Panc1 (cell line): Measurements from ENCODE around the gene OPRPN.

Experiments
- POLR2AphosphoS5 ChIP-seq: IDR thresholded peaks from 2 replicates; pipeline ENCODE4 v1.6.1; 2012; ENCODE audit warnings: mild to moderate bottlenecking, low read depth, low read length, moderate library complexity
- TF ChIP-seq, protein P1 (sequence below): fragments of 450-650 bp; IDR thresholded peaks from 2 replicates; pipeline ENCODE4 v1.5.1; 2017; ENCODE audit warnings: mild to moderate bottlenecking
- TF ChIP-seq, protein P2 (sequence below), 2 experiments: IDR thresholded peaks; 2 replicates each; pipeline ENCODE4 v1.6.1; 2011 to 2012; ENCODE audit warnings: low read depth in 2 of 2, control low read depth in 1 of 2, low read length in 1 of 2, mild to moderate bottlenecking in 1 of 2, moderate library complexity in 1 of 2; ENCODE audit not compliant: insufficient read depth in 1 of 2

DNA sequence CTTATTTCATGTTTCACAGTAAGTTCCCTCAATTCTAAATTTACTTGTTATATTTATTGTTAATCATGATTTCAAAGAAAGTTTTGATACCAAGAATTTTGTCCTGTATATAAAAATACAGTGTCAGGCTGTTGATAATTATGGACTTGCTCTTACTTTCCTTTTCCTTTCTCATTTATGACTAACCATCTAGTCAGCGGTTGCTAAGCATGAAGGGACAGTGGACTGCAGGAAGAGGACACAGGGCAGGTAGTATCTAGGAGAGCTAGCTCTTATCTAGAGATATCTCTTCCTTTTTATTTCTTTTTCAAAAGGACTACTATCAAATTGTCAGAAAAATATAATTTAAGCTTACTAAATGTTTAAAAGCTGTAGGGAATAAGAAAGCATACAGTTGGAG is 1.6 kb downstream of the OPRPN start:
- no peak for TF ChIP-seq POLR2AphosphoS5
- TF ChIP-seq, protein P1, sequence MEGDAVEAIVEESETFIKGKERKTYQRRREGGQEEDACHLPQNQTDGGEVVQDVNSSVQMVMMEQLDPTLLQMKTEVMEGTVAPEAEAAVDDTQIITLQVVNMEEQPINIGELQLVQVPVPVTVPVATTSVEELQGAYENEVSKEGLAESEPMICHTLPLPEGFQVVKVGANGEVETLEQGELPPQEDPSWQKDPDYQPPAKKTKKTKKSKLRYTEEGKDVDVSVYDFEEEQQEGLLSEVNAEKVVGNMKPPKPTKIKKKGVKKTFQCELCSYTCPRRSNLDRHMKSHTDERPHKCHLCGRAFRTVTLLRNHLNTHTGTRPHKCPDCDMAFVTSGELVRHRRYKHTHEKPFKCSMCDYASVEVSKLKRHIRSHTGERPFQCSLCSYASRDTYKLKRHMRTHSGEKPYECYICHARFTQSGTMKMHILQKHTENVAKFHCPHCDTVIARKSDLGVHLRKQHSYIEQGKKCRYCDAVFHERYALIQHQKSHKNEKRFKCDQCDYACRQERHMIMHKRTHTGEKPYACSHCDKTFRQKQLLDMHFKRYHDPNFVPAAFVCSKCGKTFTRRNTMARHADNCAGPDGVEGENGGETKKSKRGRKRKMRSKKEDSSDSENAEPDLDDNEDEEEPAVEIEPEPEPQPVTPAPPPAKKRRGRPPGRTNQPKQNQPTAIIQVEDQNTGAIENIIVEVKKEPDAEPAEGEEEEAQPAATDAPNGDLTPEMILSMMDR: no peak
- TF ChIP-seq, protein P2, sequence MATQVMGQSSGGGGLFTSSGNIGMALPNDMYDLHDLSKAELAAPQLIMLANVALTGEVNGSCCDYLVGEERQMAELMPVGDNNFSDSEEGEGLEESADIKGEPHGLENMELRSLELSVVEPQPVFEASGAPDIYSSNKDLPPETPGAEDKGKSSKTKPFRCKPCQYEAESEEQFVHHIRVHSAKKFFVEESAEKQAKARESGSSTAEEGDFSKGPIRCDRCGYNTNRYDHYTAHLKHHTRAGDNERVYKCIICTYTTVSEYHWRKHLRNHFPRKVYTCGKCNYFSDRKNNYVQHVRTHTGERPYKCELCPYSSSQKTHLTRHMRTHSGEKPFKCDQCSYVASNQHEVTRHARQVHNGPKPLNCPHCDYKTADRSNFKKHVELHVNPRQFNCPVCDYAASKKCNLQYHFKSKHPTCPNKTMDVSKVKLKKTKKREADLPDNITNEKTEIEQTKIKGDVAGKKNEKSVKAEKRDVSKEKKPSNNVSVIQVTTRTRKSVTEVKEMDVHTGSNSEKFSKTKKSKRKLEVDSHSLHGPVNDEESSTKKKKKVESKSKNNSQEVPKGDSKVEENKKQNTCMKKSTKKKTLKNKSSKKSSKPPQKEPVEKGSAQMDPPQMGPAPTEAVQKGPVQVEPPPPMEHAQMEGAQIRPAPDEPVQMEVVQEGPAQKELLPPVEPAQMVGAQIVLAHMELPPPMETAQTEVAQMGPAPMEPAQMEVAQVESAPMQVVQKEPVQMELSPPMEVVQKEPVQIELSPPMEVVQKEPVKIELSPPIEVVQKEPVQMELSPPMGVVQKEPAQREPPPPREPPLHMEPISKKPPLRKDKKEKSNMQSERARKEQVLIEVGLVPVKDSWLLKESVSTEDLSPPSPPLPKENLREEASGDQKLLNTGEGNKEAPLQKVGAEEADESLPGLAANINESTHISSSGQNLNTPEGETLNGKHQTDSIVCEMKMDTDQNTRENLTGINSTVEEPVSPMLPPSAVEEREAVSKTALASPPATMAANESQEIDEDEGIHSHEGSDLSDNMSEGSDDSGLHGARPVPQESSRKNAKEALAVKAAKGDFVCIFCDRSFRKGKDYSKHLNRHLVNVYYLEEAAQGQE (IDR thresholded peaks at IDR 0.05; ENCODE audit: insufficient read depth in 1 of 2, low read depth in 2 of 2, low read length in 1 of 2): no peak
